Kidney epithelial cell (primary cell): ENCODE results near the gene IL20. TPM values are rescaled to one million over a fixed set of nuclear protein-coding genes. Genes with fewer than 3 reads are reported as not detected.

ENCODE experiments used
- DNase-seq: peaks from one replicate; pipeline ENCODE4 v3.0.0-alpha.2; 2010; ENCODE audit warnings: low read depth
- H3K27me3 ChIP-seq: 2 replicates; pipeline ENCODE4 v1.6.0; 2011; ENCODE audit warnings: low read length; ENCODE audit not compliant: control insufficient read depth, insufficient read depth
- H3K36me3 ChIP-seq: 2 replicates; pipeline ENCODE4 v1.5.1; 2011; ENCODE audit warnings: low read length; ENCODE audit not compliant: control insufficient read depth, insufficient read depth
- H3K4me3 ChIP-seq: 2 replicates; pipeline ENCODE4 v1.5.1; 2011; ENCODE audit warnings: low read depth, mild to moderate bottlenecking, control low read depth, low read length
- total RNA-seq: library from RNA; depleted of rRNA; stranded (reverse); fragments of >200 nt; gene quantifications from 2 replicates; pipeline ENCODE4 v1.2.3, GENCODE V29; 2015
- TF ChIP-seq, protein P1 (sequence below): IDR thresholded peaks from 2 replicates; pipeline ENCODE4 v1.5.1; 2011; ENCODE audit warnings: mild to moderate bottlenecking, moderate library complexity, low read length, control low read depth, inconsistent platforms; ENCODE audit not compliant: insufficient read depth, poor library complexity, severe bottlenecking

The IL20 gene
- total RNA-seq, 1 donor from 2014 or later = not detected

DNA sequence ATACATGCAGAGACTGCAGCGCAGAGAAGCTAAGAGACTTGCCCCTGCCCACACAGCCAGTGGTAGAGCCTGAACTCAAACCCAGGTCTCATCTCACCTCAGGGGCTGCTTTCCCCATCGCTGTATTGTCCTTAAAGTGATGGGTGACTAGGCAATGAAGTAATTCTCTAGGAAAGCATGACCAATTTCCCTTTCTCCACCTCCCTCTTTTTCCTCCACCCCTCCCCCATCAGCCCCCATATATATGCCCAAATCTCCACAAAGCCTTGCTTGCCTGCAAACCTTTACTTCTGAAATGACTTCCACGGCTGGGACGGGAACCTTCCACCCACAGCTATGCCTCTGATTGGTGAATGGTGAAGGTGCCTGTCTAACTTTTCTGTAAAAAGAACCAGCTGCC lies 31.8 kb downstream of the IL20 start, which contains the start of gene IL24:
Gene IL24, plus strand, starts transcription at position 269 of the 400 bp plus-strand sequence. CDS start 390 bp downstream, outside the sequence.
- Histone ChIP-seq H3K4me3 (no peak within 1 kb of the TSS), H3K27me3 (no peaks in the 10 kb centered on the region), H3K36me3 (no peaks in the 10 kb centered on the region)
- TF ChIP-seq, protein P1, sequence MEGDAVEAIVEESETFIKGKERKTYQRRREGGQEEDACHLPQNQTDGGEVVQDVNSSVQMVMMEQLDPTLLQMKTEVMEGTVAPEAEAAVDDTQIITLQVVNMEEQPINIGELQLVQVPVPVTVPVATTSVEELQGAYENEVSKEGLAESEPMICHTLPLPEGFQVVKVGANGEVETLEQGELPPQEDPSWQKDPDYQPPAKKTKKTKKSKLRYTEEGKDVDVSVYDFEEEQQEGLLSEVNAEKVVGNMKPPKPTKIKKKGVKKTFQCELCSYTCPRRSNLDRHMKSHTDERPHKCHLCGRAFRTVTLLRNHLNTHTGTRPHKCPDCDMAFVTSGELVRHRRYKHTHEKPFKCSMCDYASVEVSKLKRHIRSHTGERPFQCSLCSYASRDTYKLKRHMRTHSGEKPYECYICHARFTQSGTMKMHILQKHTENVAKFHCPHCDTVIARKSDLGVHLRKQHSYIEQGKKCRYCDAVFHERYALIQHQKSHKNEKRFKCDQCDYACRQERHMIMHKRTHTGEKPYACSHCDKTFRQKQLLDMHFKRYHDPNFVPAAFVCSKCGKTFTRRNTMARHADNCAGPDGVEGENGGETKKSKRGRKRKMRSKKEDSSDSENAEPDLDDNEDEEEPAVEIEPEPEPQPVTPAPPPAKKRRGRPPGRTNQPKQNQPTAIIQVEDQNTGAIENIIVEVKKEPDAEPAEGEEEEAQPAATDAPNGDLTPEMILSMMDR = no peak
- DNase-seq = no peak

DNA sequence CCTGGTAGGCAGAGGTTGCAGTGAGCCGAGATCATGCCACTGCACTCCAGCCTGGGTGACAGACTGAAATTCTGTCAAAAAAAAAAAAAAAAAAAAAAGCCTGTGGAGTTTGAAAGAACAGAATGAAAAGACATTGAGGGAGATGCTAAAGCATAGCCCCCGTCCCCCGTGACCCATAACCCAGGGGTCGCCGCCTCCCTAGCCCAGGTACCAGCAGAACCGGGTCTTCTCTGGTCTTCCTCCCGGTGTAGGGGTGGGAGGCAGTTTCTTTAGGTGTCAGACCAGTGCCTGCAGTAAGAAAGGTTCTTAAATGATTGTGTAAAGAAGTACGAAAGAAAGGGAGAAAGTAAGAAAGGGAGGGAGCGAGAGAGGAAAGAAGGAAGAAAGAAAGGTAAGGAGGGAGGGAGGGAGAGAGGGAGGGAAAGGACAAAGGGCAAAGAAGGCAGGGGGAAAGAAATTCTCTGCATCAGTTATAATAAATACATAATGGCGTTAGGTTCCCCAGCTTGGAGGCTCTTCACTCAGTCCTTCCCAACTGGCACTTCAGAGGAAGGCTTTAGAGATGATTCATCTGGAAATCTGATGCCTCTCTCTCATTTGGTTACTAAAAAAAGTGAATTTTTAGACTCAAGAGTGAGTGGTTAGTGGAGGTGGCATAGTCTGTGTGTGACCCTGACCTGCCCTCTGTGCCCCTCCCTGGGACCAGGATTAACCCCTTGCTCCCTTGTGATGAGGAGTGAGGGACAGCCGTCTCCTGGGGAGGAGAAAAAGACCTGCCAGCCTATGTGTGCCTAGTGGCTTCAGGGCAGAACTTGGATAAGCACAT lies 32.9 kb downstream of the IL20 start:
- no peak for DNase-seq
- no peaks in the 10 kb centered on the region for H3K36me3 ChIP-seq
- H3K4me3 ChIP-seq = no peak overlapping the region
- H3K27me3 ChIP-seq = no peaks in the 10 kb centered on the region
- TF ChIP-seq, protein P1 = no peak

DNA sequence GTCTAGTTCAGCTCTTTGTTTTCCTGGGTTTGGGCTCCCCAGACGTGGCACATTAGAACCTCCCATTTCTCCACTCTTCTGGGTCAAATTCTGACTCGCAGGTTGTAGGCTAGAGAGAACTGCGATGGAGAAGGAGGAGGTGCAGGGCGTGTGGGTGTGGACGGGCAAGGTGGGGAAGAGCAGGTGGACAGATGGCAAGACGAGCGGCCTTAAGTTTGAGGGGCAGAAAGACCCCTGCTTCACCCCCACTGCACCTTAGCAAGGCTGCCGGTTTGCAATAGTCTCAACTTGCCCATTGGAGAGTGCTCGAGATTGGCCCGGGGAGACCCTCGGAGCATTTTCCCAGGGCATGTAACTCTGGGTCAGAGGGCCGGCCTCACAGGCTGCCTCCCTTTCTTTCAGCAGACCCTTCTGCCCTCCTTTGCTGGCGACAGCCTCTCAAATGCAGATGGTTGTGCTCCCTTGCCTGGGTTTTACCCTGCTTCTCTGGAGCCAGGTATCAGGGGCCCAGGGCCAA lies 33.5 kb downstream of the IL20 start:
- DNase-seq = no peak
- H3K27me3 ChIP-seq = no peaks in the 10 kb centered on the region
- TF ChIP-seq, protein P1 = no peak
- H3K4me3 ChIP-seq = no peak overlapping the region
- H3K36me3 ChIP-seq = no peaks in the 10 kb centered on the region

DNA sequence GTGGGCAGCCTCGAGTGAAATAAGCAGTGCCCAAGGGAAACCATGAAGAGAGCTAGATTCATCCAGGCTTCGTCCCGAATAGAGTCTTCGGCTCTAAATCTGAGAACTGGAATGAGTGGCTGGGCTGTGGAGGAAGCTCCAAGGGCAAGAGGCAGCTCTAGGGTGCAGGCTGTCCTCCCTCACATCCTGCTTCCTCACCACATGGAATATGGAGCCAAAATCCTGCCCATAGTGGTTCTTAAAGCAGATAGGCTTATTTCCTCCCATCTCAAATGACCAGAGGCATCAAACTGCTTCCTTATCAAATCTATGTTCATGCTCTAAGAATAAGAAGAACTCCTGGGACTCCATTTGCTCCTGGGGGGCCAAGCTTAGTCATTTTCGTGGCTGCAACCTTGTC lies 34.3 kb downstream of the IL20 start:
- TF ChIP-seq, protein P1 = no peak
- no peak for DNase-seq
- Histone ChIP-seq H3K27me3 (no peaks in the 10 kb centered on the region), H3K4me3 (no peak overlapping the region), H3K36me3 (no peaks in the 10 kb centered on the region)

DNA sequence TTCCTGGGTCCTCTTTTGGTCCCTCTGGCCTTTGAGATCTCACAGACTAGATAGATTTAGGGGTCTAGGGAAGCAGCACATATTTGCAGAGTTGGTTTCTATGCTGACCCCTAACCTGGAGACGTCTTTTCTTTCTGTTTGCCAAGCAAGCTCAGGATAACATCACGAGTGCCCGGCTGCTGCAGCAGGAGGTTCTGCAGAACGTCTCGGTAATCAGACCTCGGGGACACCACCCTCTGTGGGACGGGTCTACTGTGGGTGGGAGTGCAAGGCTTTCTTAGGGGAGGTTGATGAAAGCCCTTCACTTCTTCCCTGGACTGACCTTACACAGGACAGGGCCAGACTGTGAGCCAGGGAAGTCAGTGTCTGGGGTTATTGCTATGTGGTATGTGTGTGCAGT lies 34.7 kb downstream of the IL20 start:
- no peaks in the 10 kb centered on the region for H3K36me3 ChIP-seq
- no peak for DNase-seq
- no peak overlapping the region for H3K4me3 ChIP-seq
- no peaks in the 10 kb centered on the region for H3K27me3 ChIP-seq
- TF ChIP-seq, protein P1 = no peak
